Measurements from ENCODE around the gene AIRE. TPM values are rescaled to one million over a fixed set of nuclear protein-coding genes. Genes with fewer than 3 reads are reported as not detected.
A peak's percentile ranks its signal among the peaks of the same experiment; 100 is the strongest.
"Not testable (repeated sequence)": the region's sequence is repeated elsewhere in the genome, so short reads cannot be mapped to it uniquely, and the experiment has no call there.

AIRE gene
- total RNA-seq, 1 donor from 2014 or later, result not detected

DNA sequence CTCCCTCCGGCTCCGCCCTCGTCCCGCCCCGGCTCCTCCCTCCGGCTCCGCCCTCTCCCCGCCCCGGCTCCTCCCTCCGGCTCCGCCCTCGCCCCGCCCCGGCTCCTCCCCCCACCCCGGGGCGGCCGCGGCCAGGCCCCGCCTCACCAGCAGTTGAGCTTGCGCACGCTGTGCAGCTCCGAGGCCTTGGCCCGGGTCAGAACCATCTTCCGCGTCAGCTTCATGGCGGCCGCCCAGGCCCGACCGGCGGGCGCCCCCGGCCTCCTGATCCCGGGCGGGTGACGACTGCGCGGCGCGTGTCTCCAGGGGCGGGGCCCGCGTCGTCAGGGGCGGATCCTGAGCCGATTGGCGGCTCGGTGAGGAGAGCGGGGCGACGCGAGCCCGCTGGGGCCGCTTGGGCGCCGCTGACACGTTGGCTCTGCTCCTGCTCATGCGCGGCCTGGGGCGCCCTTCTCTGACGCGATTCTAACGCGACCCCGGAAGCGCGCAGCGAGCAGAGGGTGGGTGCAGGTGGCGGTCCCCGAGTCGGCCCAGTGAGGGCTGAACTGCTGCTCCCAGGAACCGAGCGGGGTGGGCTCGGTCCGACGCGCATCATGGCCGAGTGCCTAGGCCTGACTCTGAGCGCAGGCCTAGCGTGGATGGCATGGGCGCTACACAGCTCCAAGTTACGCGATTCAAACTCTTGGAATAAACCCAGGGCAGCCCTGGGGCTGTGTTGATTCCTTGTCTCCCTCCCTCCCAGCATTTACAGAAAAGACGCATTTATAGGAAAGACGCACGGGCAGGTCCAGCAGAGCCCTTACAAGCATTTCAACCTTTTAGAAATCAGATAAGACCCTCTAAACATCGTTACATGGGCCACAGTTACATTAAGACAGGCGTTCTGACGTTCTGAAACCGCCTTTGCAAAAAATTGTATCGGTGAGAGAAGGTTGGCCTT, 53.6 kb downstream of the AIRE start, which contains the start of gene CFAP410:
TSS of gene CFAP410 (minus strand) at position 420 of the 940 bp plus-strand sequence. CDS start at position 224, 196 bp downstream.
- TF ChIP-seq, protein P1, sequence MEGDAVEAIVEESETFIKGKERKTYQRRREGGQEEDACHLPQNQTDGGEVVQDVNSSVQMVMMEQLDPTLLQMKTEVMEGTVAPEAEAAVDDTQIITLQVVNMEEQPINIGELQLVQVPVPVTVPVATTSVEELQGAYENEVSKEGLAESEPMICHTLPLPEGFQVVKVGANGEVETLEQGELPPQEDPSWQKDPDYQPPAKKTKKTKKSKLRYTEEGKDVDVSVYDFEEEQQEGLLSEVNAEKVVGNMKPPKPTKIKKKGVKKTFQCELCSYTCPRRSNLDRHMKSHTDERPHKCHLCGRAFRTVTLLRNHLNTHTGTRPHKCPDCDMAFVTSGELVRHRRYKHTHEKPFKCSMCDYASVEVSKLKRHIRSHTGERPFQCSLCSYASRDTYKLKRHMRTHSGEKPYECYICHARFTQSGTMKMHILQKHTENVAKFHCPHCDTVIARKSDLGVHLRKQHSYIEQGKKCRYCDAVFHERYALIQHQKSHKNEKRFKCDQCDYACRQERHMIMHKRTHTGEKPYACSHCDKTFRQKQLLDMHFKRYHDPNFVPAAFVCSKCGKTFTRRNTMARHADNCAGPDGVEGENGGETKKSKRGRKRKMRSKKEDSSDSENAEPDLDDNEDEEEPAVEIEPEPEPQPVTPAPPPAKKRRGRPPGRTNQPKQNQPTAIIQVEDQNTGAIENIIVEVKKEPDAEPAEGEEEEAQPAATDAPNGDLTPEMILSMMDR (IDR thresholded peaks at IDR 0.05; ENCODE audit: borderline replicate concordance), result no peak
- intact Hi-C loops (cut with micrococcal nuclease), result no loop called here
- no peaks in the 10 kb centered on the region for H3K9me3 ChIP-seq (replicated peaks)
- H3K27ac ChIP-seq (replicated peaks), result peak within 1 kb of the TSS; percentile 94
- H3K27me3 ChIP-seq (ENCODE audit: low read depth), result peaks cover 3% of the 10 kb centered on the region
- H3K4me1 ChIP-seq, result peaks cover 22% of the 10 kb centered on the region
- DNase-seq, result peak; percentile 94
- peaks cover 17% of the 10 kb centered on the region for H3K36me3 ChIP-seq
- H3K4me3 ChIP-seq, result peak within 1 kb of the TSS; percentile 74

GRCh38 chr21:44341726-44342458, 56.2 kb downstream of the AIRE start:
- H3K27ac ChIP-seq (replicated peaks); DNase-seq; intact Hi-C loops (cut with micrococcal nuclease); H3K36me3 ChIP-seq; H3K9me3 ChIP-seq (replicated peaks); H3K4me3 ChIP-seq: not testable (repeated sequence)
- Histone ChIP-seq H3K4me1 (peaks cover 22% of the 10 kb centered on the region), H3K27me3 (ENCODE audit: low read depth) (peaks cover 26% of the 10 kb centered on the region)

- DNase-seq; H3K27ac ChIP-seq (replicated peaks); H3K9me3 ChIP-seq (replicated peaks); intact Hi-C loops (cut with micrococcal nuclease); H3K4me3 ChIP-seq; H3K36me3 ChIP-seq: not testable (repeated sequence)
- H3K4me1 ChIP-seq, result peaks cover 17% of the 10 kb centered on the region
- H3K27me3 ChIP-seq (ENCODE audit: low read depth), result peaks cover 36% of the 10 kb centered on the region
Observed at GRCh38 chr21:44342981-44343380, 57.3 kb downstream of the AIRE start.

GRCh38 chr21:44344541-44345183, 59.0 kb downstream of the AIRE start:
- peaks cover 53% of the 10 kb centered on the region for H3K27me3 ChIP-seq (ENCODE audit: low read depth)
- TF ChIP-seq, protein P1 (IDR thresholded peaks at IDR 0.05; ENCODE audit: borderline replicate concordance), result no peak
- no peak for DNase-seq
- H3K4me1 ChIP-seq, result peaks cover 7% of the 10 kb centered on the region
- no peaks in the 10 kb centered on the region for H3K9me3 ChIP-seq (replicated peaks)
- intact Hi-C loops (cut with micrococcal nuclease), result no loop called here
- no peaks in the 10 kb centered on the region for H3K36me3 ChIP-seq
- no peak overlapping the region for H3K4me3 ChIP-seq
- no peak overlapping the region for H3K27ac ChIP-seq (replicated peaks)

DNA sequence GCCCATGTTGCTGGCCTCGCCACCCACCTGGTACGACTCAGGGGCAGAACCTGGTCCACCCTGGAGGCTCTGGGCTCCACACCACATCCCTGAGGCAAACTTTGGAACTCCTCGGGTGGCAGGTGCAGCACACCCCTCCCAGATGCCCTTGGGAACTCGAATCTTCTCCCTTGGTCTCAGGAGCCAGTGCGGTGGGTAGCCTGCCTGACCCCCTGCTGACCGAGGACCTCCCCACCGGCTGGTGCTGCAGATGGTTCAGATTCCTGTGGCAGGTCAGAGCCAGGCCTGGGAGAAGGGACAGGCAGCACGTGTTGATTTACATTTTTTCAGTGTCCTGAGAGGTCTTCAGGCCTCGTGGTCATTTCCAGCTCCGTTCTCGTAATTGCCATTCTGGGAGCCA, 59.8 kb downstream of the AIRE start:
- TF ChIP-seq, protein P1 (IDR thresholded peaks at IDR 0.05; ENCODE audit: borderline replicate concordance), result no peak
- no peak overlapping the region for H3K4me3 ChIP-seq
- intact Hi-C loops (cut with micrococcal nuclease), result no loop called here
- DNase-seq, result no peak
- H3K27ac ChIP-seq (replicated peaks), result no peak overlapping the region
- no peaks in the 10 kb centered on the region for H3K36me3 ChIP-seq
- H3K27me3 ChIP-seq (ENCODE audit: low read depth), result peaks cover 61% of the 10 kb centered on the region
- no peaks in the 10 kb centered on the region for H3K9me3 ChIP-seq (replicated peaks)
- H3K4me1 ChIP-seq, result peaks cover 4% of the 10 kb centered on the region

- no peak for DNase-seq
- H3K27ac ChIP-seq (replicated peaks), result no peak overlapping the region
- H3K36me3 ChIP-seq, result no peaks in the 10 kb centered on the region
- peaks cover 86% of the 10 kb centered on the region for H3K27me3 ChIP-seq (ENCODE audit: low read depth)
- intact Hi-C loops (cut with micrococcal nuclease), result no loop called here
- no peak overlapping the region for H3K4me3 ChIP-seq
- H3K4me1 ChIP-seq, result peaks cover 4% of the 10 kb centered on the region
- H3K9me3 ChIP-seq (replicated peaks), result no peaks in the 10 kb centered on the region
- TF ChIP-seq, protein P1 (IDR thresholded peaks at IDR 0.05; ENCODE audit: borderline replicate concordance), result no peak
Observed at GRCh38 chr21:44347911-44348451, 62.3 kb downstream of the AIRE start.
